Measurements from ENCODE around the gene FKBP1B. TPM values are rescaled to one million over a fixed set of nuclear protein-coding genes. Genes with fewer than 3 reads are reported as not detected.
"Not testable (repeated sequence)": the region's sequence is repeated elsewhere in the genome, so short reads cannot be mapped to it uniquely, and the experiment has no call there.

FKBP1B gene
- total and polyA plus RNA-seq, 4 donors: 5.9 to 24.8 (median 13.0) TPM

- no peak for ATAC-seq (ENCODE audit: low FRiP score)
- intact Hi-C loops (cut with DNase I): loop anchor here (10.0 kb wide), 1 partner anchor 116 kb away; the partner anchor contains the start of gene ATAD2B (in 2 of the 2)
Observed at GRCh38 chr2:24040511-24040910, 9.0 kb upstream of the FKBP1B start.

DNA sequence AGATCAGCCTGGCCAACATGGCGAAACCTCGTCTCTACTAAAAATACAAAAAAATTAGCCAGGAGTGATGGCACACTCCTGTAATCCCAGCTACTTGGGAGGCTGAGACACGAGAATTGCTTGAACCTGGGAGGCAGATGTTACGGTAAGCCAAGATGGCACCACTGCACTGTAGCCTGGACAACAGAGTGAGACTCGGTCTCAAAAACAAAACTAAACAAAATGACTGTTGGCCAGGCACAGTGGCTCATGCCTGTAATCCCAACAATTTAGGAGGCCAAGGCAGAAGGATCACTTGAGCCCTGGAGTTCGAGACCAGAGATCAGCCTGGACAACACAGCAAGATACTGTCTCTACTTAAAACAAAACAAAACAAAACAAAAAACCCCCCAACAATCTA, 6.4 kb upstream of the FKBP1B start:
- H3K36me3 ChIP-seq (ENCODE audit: control insufficient read depth in 1 of 2, insufficient read depth in 2 of 2, low read length in 1 of 2); H3K9me3 ChIP-seq (ENCODE audit: control insufficient read depth, low read length); ATAC-seq (ENCODE audit: low FRiP score); H3K27ac ChIP-seq (ENCODE audit: low read depth in 1 of 2, low read length in 2 of 2); H3K4me1 ChIP-seq (ENCODE audit: control insufficient read depth in 1 of 2, insufficient read depth in 2 of 2, low read length in 2 of 2); DNase-seq; H3K4me3 ChIP-seq (ENCODE audit: low read length in 2 of 2); H3K27me3 ChIP-seq (ENCODE audit: control insufficient read depth in 1 of 2, insufficient read depth in 2 of 2, low read length in 1 of 2): not testable (repeated sequence)
- 95% methylated on average over 6 of the region's 6 CpGs for WGBS, 2 donors
- intact Hi-C loops (cut with DNase I): loop anchor here (10.0 kb wide), 1 partner anchor 118 kb away; the partner anchor contains the start of gene ATAD2B (in 2 of the 2)

More at GRCh38 chr2:24040511-24040910, 9.0 kb upstream of the FKBP1B start:
- WGBS, 2 donors: 86 to 98% methylated on average over 4 of the region's 4 CpGs
- Histone ChIP-seq H3K27ac (ENCODE audit: low read depth in 1 of 2, low read length in 2 of 2) (no peak overlapping the region), H3K9me3 (ENCODE audit: control insufficient read depth, low read length) (no peaks in the 10 kb centered on the region), H3K4me1 (ENCODE audit: control insufficient read depth in 1 of 2, insufficient read depth in 2 of 2, low read length in 2 of 2) (no peaks in the 10 kb centered on the region), H3K4me3 (ENCODE audit: low read length in 2 of 2) (no peak overlapping the region), H3K27me3 (ENCODE audit: control insufficient read depth in 1 of 2, insufficient read depth in 2 of 2, low read length in 1 of 2) (no peaks in the 10 kb centered on the region), H3K36me3 (ENCODE audit: control insufficient read depth in 1 of 2, insufficient read depth in 2 of 2, low read length in 1 of 2) (peaks cover 11 to 14% of the 10 kb centered on the region in 2 donors)
- no peak for DNase-seq

DNA sequence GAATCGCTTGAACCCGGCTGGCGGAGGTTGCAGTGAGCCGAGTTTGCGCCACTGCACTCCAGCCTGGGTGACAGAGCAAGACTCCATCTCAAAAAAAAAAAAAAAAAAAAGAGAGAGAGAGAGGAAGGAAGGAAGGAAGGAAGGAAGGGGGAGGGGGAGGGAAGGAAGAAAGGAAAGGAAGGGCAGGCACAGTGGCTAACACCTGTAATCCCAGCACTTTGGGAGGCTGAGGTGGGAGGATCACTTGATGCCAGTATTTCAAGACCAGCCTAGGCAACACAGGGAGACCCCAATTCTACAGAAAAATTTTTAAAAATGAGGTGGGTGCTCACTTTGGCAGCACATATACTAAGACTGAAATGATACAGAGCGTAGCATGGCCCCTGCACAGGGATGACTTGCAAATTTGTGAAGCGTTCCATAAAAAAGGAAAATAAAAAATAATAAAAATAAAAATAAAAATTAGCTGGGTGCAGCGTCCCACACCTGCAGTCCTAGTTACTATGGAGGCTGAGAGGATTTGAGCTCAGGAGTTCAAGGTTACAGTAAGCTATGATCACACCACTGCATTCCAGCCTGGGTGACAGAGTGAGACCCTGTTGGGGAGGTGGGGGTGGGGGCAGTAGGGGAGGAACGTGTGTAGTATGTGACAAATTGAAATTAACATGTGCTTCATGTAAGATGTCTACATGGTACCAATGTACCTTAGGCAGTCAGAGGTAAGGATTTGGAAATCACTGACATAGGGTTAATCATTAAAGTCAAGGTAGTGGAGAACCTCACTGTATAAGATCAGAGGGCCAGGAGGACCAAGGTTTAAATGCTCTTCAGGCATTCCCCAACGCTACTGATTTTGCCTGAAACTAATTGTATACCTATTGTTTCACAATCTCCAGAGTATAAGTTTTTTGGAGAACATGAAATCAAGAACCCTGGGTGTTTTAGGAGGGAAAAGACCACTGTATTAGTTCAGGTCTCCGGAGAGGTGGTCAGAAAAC, 3.7 kb upstream of the FKBP1B start:
- no peak overlapping the region for H3K4me3 ChIP-seq (ENCODE audit: low read length in 2 of 2)
- no peak for DNase-seq
- no peaks in the 10 kb centered on the region for H3K27me3 ChIP-seq (ENCODE audit: control insufficient read depth in 1 of 2, insufficient read depth in 2 of 2, low read length in 1 of 2)
- H3K9me3 ChIP-seq (ENCODE audit: control insufficient read depth, low read length): no peaks in the 10 kb centered on the region
- intact Hi-C loops (cut with DNase I): loop anchor here (2.0 to 10.0 kb wide), 3 partner anchors 39 to 121 kb away; partner anchors contain the start of genes ATAD2B (in 2 of the 2), TP53I3 (in 1 of the 2) and UBXN2A (in 1 of the 2)
- no peaks in the 10 kb centered on the region for H3K36me3 ChIP-seq (ENCODE audit: control insufficient read depth in 1 of 2, insufficient read depth in 2 of 2, low read length in 1 of 2)
- H3K4me1 ChIP-seq (ENCODE audit: control insufficient read depth in 1 of 2, insufficient read depth in 2 of 2, low read length in 2 of 2): no peaks in the 10 kb centered on the region
- no peak for ATAC-seq (ENCODE audit: low FRiP score)
- H3K27ac ChIP-seq (ENCODE audit: low read depth in 1 of 2, low read length in 2 of 2): peak overlapping the region in 1 of 2 donors; percentile 25
- 78% methylated on average over 11 of the region's 11 CpGs for WGBS, 2 donors

- no peaks in the 10 kb centered on the region for H3K36me3 ChIP-seq (ENCODE audit: control insufficient read depth in 1 of 2, insufficient read depth in 2 of 2, low read length in 1 of 2)
- ATAC-seq (ENCODE audit: low FRiP score) (no peak), DNase-seq (no peak)
- H3K4me1 ChIP-seq (ENCODE audit: control insufficient read depth in 1 of 2, insufficient read depth in 2 of 2, low read length in 2 of 2): no peaks in the 10 kb centered on the region
- H3K27ac ChIP-seq (ENCODE audit: low read depth in 1 of 2, low read length in 2 of 2): no peak overlapping the region
- no peaks in the 10 kb centered on the region for H3K9me3 ChIP-seq (ENCODE audit: control insufficient read depth, low read length)
- no peaks in the 10 kb centered on the region for H3K27me3 ChIP-seq (ENCODE audit: control insufficient read depth in 1 of 2, insufficient read depth in 2 of 2, low read length in 1 of 2)
- intact Hi-C loops (cut with DNase I): loop anchor here (2.0 to 10.0 kb wide), 3 partner anchors 38 to 122 kb away; partner anchors contain the start of genes ATAD2B (in 2 of the 2), TP53I3 (in 1 of the 2) and UBXN2A (in 1 of the 2)
- 0 to 1% methylated on average over 2 of the region's 2 CpGs for WGBS, 2 donors
- peak overlapping the region; percentile 55 to 62 for H3K4me3 ChIP-seq (ENCODE audit: low read length in 2 of 2)
Observed at GRCh38 chr2:24046599-24046929, 3.0 kb upstream of the FKBP1B start.

DNA sequence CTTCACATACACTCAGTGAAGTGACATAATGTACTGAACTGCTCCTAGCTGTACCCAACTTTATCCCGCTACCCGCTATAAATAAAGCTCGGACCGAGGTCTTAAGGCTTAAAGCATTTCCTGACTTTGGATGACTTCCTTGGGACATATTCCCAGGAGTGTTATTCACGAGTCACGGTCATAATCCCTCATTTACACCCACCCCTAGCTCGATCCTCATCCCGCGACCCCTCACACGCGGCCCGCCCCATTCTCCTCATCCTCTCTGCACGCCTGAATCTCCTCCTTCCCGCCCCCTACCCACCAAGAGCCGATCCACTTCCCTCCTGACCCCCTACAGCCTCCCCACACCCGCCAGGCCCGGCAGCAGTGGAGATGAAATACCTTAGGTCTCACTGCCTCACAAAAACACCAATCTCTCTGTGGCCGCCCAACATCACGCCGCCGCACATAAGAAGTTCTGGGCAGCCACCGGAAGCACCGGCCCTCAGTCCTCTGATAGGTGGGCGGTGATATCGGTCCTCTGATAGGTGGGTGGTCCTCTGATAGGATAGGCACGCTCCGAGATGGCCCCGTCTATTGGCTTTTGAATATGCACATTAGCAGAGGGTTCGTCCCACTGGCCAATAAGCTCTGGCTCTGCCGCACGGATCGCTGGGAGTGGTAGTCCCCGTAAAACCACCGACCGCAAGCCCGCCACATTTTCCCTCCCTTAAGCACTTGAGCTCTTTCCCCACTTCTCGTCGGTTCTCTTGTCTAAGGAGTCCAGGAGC, 2.4 kb upstream of the FKBP1B start, which contains the start of gene WDCP:
Gene WDCP, minus strand, starts transcription at position 462 of the 773 bp plus-strand sequence. CDS start 7,897 bp downstream, outside the sequence.
- intact Hi-C loops (cut with DNase I): loop anchor here (2.0 to 10.0 kb wide), 3 partner anchors 38 to 122 kb away; partner anchors contain the start of genes ATAD2B (in 2 of the 2), TP53I3 (in 1 of the 2) and UBXN2A (in 1 of the 2)
- peak within 1 kb of the TSS in 1 of 2 donors; percentile 69 for H3K27ac ChIP-seq (ENCODE audit: low read depth in 1 of 2, low read length in 2 of 2)
- no peaks in the 10 kb centered on the region for H3K27me3 ChIP-seq (ENCODE audit: control insufficient read depth in 1 of 2, insufficient read depth in 2 of 2, low read length in 1 of 2)
- DNase-seq (peak; percentile 95 to 97), ATAC-seq (ENCODE audit: low FRiP score) (peak; percentile 98)
- WGBS, 2 donors: 0 to 1% methylated on average over 37 to 38 of the region's 38 CpGs
- H3K4me3 ChIP-seq (ENCODE audit: low read length in 2 of 2): peak within 1 kb of the TSS; percentile 55 to 62
- H3K9me3 ChIP-seq (ENCODE audit: control insufficient read depth, low read length): no peaks in the 10 kb centered on the region
- no peaks in the 10 kb centered on the region for H3K4me1 ChIP-seq (ENCODE audit: control insufficient read depth in 1 of 2, insufficient read depth in 2 of 2, low read length in 2 of 2)
- H3K36me3 ChIP-seq (ENCODE audit: control insufficient read depth in 1 of 2, insufficient read depth in 2 of 2, low read length in 1 of 2): no peaks in the 10 kb centered on the region

- 47 to 48% methylated on average over 8 of the region's 8 CpGs for WGBS, 2 donors
- H3K4me3 ChIP-seq (ENCODE audit: low read length in 2 of 2): no peak overlapping the region
Observed at GRCh38 chr2:24047703-24048033, 1.9 kb upstream of the FKBP1B start.

DNA sequence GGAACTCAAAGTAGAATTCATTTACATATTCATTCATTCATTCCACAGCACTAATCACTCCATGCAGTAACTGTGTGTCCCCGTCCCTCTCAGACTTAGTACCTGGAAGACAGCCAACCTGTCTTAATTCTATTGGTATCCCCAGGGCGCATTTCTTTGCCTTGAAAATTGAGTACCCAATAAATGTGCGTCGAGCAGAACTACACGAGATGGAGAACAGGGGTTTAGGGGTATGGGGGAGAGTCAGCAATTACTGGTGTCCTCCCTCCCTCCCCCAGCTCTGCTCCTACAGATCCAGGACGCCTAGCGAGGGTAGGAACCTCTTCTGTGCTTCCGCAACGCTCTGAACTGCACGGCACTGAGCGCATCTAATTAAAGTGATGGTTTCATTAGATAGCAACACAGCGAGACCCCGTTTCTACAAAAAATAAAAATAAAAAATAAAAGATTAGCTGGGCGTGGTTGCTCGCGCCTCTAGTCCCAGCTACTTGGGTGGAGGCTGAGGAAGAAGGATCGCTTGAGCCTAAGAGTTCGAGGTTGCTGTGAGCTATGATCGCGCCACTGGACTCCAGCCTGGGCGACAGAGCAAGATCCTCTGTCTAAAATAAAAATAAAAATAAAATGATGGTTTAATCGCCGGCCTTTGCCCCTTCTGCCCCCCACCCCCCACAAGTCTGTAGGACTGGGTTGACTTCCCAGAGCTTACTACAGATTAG, 614 bp upstream of the FKBP1B start:
- no peaks in the 10 kb centered on the region for H3K36me3 ChIP-seq (ENCODE audit: control insufficient read depth in 1 of 2, insufficient read depth in 2 of 2, low read length in 1 of 2)

More at GRCh38 chr2:24047703-24048033, 1.9 kb upstream of the FKBP1B start:
- ATAC-seq (ENCODE audit: low FRiP score): no peak
- Histone ChIP-seq H3K4me1 (ENCODE audit: control insufficient read depth in 1 of 2, insufficient read depth in 2 of 2, low read length in 2 of 2) (no peaks in the 10 kb centered on the region), H3K9me3 (ENCODE audit: control insufficient read depth, low read length) (no peaks in the 10 kb centered on the region), H3K36me3 (ENCODE audit: control insufficient read depth in 1 of 2, insufficient read depth in 2 of 2, low read length in 1 of 2) (no peaks in the 10 kb centered on the region), H3K27ac (ENCODE audit: low read depth in 1 of 2, low read length in 2 of 2) (no peak overlapping the region), H3K27me3 (ENCODE audit: control insufficient read depth in 1 of 2, insufficient read depth in 2 of 2, low read length in 1 of 2) (no peaks in the 10 kb centered on the region)
- intact Hi-C loops (cut with DNase I): loop anchor here (2.0 to 10.0 kb wide), 3 partner anchors 37 to 123 kb away; partner anchors contain the start of genes ATAD2B (in 2 of the 2), TP53I3 (in 1 of the 2) and UBXN2A (in 1 of the 2)
- DNase-seq: no peak

More for the DNA sequence above, 614 bp upstream of the FKBP1B start:
- intact Hi-C loops (cut with DNase I): loop anchor here (5.0 to 10.0 kb wide), 2 partner anchors 107 to 124 kb away; partner anchors contain the start of genes ATAD2B (in 2 of the 2) and UBXN2A (in 1 of the 2)
- DNase-seq: no peak
- H3K4me1 ChIP-seq (ENCODE audit: control insufficient read depth in 1 of 2, insufficient read depth in 2 of 2, low read length in 2 of 2): no peaks in the 10 kb centered on the region
- no peak overlapping the region for H3K27ac ChIP-seq (ENCODE audit: low read depth in 1 of 2, low read length in 2 of 2)
- no peak for ATAC-seq (ENCODE audit: low FRiP score)
- 21 to 27% methylated on average over 23 of the region's 23 CpGs for WGBS, 2 donors
- H3K9me3 ChIP-seq (ENCODE audit: control insufficient read depth, low read length): no peaks in the 10 kb centered on the region
- peak overlapping the region; percentile 51 to 94 for H3K4me3 ChIP-seq (ENCODE audit: low read length in 2 of 2)
- H3K27me3 ChIP-seq (ENCODE audit: control insufficient read depth in 1 of 2, insufficient read depth in 2 of 2, low read length in 1 of 2): no peaks in the 10 kb centered on the region

Data from aorta (tissue), 5 donors.